SK-N-SH treated with all-trans-retinoic acid at 6 μM for 48 hours (cell line): Measurements from ENCODE around the gene OTOG.

Experiments
- ATAC-seq: fragments of 200-7000 bp; cut with Tn5 transposase; 3 replicates; pipeline ENCODE4 v1.9.1; 2020; ENCODE audit warnings: mild to moderate bottlenecking, moderate library complexity
- ARNTL ChIP-seq: fragments of 450-650 bp; formaldehyde crosslinking; IDR thresholded peaks from 2 replicates; pipeline ENCODE4 v1.5.0; 2020; ENCODE audit warnings: low read depth, mild to moderate bottlenecking, moderate library complexity, borderline replicate concordance
- BACH2 ChIP-seq: fragments of 250-450 bp; sonication (Bioruptor Pico); IDR thresholded peaks from 2 replicates; pipeline ENCODE4 v1.9.0; 2021; ENCODE audit warnings: mild to moderate bottlenecking, borderline replicate concordance
- ESRRG ChIP-seq: fragments of 250-450 bp; sonication (Bioruptor Pico); IDR thresholded peaks from 2 replicates; pipeline ENCODE4 v1.6.1; 2021; ENCODE audit warnings: mild to moderate bottlenecking
- GLIS3 ChIP-seq: fragments of 250-450 bp; sonication (Bioruptor Pico); IDR thresholded peaks from 2 replicates; pipeline ENCODE4 v1.5.0; 2020; ENCODE audit warnings: mild to moderate bottlenecking, moderate library complexity
- ISL1 ChIP-seq: fragments of 250-450 bp; sonication (Bioruptor Pico); IDR thresholded peaks from 2 replicates; pipeline ENCODE4 v2.1.2; 2022; ENCODE audit warnings: mild to moderate bottlenecking, moderate library complexity
- OSR1 ChIP-seq: fragments of 250-450 bp; sonication (Bioruptor Pico); IDR thresholded peaks from 2 replicates; pipeline ENCODE4 v1.8.0; 2022; ENCODE audit warnings: moderate library complexity, mild to moderate bottlenecking, inconsistent platforms
- PATZ1 ChIP-seq: fragments of 250-450 bp; sonication (Bioruptor Pico); IDR thresholded peaks from 2 replicates; pipeline ENCODE4 v1.8.0; 2020; ENCODE audit warnings: mild to moderate bottlenecking, moderate library complexity, borderline replicate concordance
- PPARA ChIP-seq: fragments of 250-450 bp; sonication (Bioruptor Pico); IDR thresholded peaks from 2 replicates; pipeline ENCODE4 v1.5.0; 2020; ENCODE audit warnings: mild to moderate bottlenecking, borderline replicate concordance
- RARB ChIP-seq: fragments of 250-450 bp; sonication (Bioruptor Pico); IDR thresholded peaks from 2 replicates; pipeline ENCODE4 v1.8.0; 2021; ENCODE audit warnings: mild to moderate bottlenecking, moderate library complexity
- SNAI2 ChIP-seq: fragments of 250-450 bp; sonication (Bioruptor Pico); IDR thresholded peaks from 2 replicates; pipeline ENCODE4 v1.5.0; 2020; ENCODE audit warnings: mild to moderate bottlenecking, moderate library complexity
- TCF4 ChIP-seq: fragments of 250-450 bp; sonication (Bioruptor Pico); IDR thresholded peaks from 2 replicates; pipeline ENCODE4 v1.8.0; 2021; ENCODE audit warnings: mild to moderate bottlenecking, moderate library complexity, borderline replicate concordance
- TOX ChIP-seq: fragments of 250-450 bp; sonication (Bioruptor Pico); IDR thresholded peaks from 2 replicates; pipeline ENCODE4 v1.8.0; 2021; ENCODE audit warnings: mild to moderate bottlenecking, moderate library complexity, borderline replicate concordance
- TSHZ2 ChIP-seq: fragments of 250-450 bp; sonication (Bioruptor Pico); IDR thresholded peaks from 2 replicates; pipeline ENCODE4 v1.5.0; 2020; ENCODE audit warnings: mild to moderate bottlenecking, moderate library complexity
- ZC3H10 ChIP-seq: fragments of 250-450 bp; sonication (Bioruptor Pico); IDR thresholded peaks from 2 replicates; pipeline ENCODE4 v1.5.1; 2021; ENCODE audit warnings: mild to moderate bottlenecking, moderate library complexity
- ZFP3 ChIP-seq: fragments of 250-450 bp; sonication (Bioruptor Pico); IDR thresholded peaks from 2 replicates; pipeline ENCODE4 v1.5.0; 2020; ENCODE audit warnings: mild to moderate bottlenecking, moderate library complexity
- ZFP30 ChIP-seq: fragments of 450-650 bp; formaldehyde crosslinking; IDR thresholded peaks from 2 replicates; pipeline ENCODE4 v1.5.0; 2022; ENCODE audit warnings: mild to moderate bottlenecking, moderate library complexity
- ZNF565 ChIP-seq: fragments of 450-650 bp; formaldehyde crosslinking; conservative IDR thresholded peaks from 2 replicates; pipeline ENCODE4 v1.5.0; 2020; ENCODE audit warnings: low read depth, mild to moderate bottlenecking, moderate library complexity
- ZNF70 ChIP-seq: fragments of 450-650 bp; formaldehyde crosslinking; IDR thresholded peaks from 2 replicates; pipeline ENCODE4 v1.5.0; 2020; ENCODE audit warnings: mild to moderate bottlenecking, moderate library complexity
- ZNF8 ChIP-seq: fragments of 450-650 bp; formaldehyde crosslinking; IDR thresholded peaks from 2 replicates; pipeline ENCODE4 v1.5.0; 2020; ENCODE audit warnings: mild to moderate bottlenecking, moderate library complexity
- TF ChIP-seq, protein P1 (sequence below): fragments of 250-450 bp; sonication (Bioruptor Pico); IDR thresholded peaks from 2 replicates; pipeline ENCODE4 v1.5.1; 2021; ENCODE audit warnings: mild to moderate bottlenecking, moderate library complexity
- TF ChIP-seq, protein P2 (sequence below): fragments of 250-450 bp; sonication (Bioruptor Pico); IDR thresholded peaks from 2 replicates; pipeline ENCODE4 v1.8.0; 2021; ENCODE audit warnings: low read depth, mild to moderate bottlenecking, moderate library complexity, borderline replicate concordance

Gene OTOG

GRCh38 chr11:17596711-17597110 lies 49.7 kb downstream of the OTOG start:
- no peak for ATAC-seq
- TF ChIP-seq, protein P1, sequence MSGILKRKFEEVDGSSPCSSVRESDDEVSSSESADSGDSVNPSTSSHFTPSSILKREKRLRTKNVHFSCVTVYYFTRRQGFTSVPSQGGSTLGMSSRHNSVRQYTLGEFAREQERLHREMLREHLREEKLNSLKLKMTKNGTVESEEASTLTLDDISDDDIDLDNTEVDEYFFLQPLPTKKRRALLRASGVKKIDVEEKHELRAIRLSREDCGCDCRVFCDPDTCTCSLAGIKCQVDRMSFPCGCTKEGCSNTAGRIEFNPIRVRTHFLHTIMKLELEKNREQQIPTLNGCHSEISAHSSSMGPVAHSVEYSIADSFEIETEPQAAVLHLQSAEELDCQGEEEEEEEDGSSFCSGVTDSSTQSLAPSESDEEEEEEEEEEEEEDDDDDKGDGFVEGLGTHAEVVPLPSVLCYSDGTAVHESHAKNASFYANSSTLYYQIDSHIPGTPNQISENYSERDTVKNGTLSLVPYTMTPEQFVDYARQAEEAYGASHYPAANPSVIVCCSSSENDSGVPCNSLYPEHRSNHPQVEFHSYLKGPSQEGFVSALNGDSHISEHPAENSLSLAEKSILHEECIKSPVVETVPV (CRISPR knock-in tag) = no peak
- no peak for TF ChIP-seq TSHZ2 (CRISPR knock-in tag)
- no peak for TF ChIP-seq SNAI2 (CRISPR knock-in tag)
- TF ChIP-seq ESRRG (CRISPR knock-in tag) = no peak
- TF ChIP-seq ZNF565 (CRISPR knock-in tag) = no peak

- TF ChIP-seq ZNF70 = no peak
- no peak for ATAC-seq
Measured at GRCh38 chr11:17597770-17598169, 50.7 kb downstream of the OTOG start.

DNA sequence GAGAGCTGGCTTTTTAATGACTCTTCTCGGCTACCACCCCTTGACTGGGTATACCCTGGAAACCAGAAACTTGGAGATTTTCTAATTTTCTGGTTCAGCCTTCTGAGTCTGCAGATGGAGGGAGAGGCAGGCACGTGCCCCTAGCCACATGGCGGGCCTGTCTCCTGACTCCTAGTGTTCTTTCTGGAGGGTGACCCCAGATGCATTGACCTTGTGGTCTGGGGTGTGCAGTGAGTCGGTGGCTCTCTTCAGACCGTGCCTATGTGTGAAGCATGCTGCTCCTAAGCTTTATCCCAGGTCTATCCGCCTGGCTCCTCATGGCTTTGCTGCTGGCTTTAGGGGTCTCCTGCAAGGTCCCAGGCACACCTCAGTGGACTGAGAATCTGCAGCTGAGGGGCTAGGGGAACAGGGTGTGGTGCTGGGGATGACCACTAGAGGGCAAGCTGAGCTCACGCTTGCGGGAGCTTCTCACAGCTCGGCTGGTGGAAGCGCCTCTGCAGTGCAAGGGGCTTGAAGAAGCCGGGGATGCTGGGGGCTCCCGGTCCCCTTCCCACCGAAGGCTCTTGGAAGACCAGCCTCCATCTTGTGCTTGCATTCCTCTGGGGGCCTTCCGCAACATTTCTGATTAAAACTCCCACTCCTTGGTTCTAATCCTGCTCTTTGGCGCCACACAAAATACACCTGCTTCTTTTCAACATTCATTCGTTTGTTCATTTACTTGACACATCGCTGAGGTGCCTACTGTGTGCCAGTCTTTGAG lies 51.8 kb downstream of the OTOG start:
- no peak for TF ChIP-seq PPARA (CRISPR knock-in tag)
- TF ChIP-seq BACH2 (CRISPR knock-in tag) = no peak
- TF ChIP-seq, protein P2, sequence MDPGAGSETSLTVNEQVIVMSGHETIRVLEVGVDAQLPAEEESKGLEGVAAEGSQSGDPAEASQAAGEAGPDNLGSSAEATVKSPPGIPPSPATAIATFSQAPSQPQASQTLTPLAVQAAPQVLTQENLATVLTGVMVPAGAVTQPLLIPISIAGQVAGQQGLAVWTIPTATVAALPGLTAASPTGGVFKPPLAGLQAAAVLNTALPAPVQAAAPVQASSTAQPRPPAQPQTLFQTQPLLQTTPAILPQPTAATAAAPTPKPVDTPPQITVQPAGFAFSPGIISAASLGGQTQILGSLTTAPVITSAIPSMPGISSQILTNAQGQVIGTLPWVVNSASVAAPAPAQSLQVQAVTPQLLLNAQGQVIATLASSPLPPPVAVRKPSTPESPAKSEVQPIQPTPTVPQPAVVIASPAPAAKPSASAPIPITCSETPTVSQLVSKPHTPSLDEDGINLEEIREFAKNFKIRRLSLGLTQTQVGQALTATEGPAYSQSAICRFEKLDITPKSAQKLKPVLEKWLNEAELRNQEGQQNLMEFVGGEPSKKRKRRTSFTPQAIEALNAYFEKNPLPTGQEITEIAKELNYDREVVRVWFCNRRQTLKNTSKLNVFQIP = no peak
- TF ChIP-seq ISL1 (CRISPR knock-in tag) = no peak
- TF ChIP-seq OSR1 (CRISPR knock-in tag) = no peak
- no peak for TF ChIP-seq ZNF8 (CRISPR knock-in tag)
- ATAC-seq = peak; percentile 96

GRCh38 chr11:17599460-17599925 lies 52.4 kb downstream of the OTOG start:
- ATAC-seq = no peak; the same call in 2 of the 3 replicates
- TF ChIP-seq, protein P2 = no peak
- TF ChIP-seq ZFP3 (no peak), OSR1 (CRISPR knock-in tag) (no peak), ARNTL (CRISPR knock-in tag) (no peak), ZNF70 (no peak), ZC3H10 (CRISPR knock-in tag) (no peak), SNAI2 (CRISPR knock-in tag) (no peak), PPARA (CRISPR knock-in tag) (no peak), GLIS3 (CRISPR knock-in tag) (no peak), TSHZ2 (CRISPR knock-in tag) (no peak), BACH2 (CRISPR knock-in tag) (no peak), PATZ1 (CRISPR knock-in tag) (no peak), TOX (CRISPR knock-in tag) (no peak), ZFP30 (no peak), ZNF8 (CRISPR knock-in tag) (no peak), ISL1 (CRISPR knock-in tag) (no peak), RARB (CRISPR knock-in tag) (no peak), TCF4 (CRISPR knock-in tag) (no peak)
